Measurements from ENCODE around the gene RPP30.

RPP30 gene

GRCh38 chr10:90917238-90917967, 45.6 kb downstream of the RPP30 start:
- DNase-seq (ENCODE audit: low spot score), result no peak

GRCh38 chr10:90917968-90918318, 46.2 kb downstream of the RPP30 start:
- DNase-seq (ENCODE audit: low spot score), result no peak
- TF ChIP-seq, protein P1, sequence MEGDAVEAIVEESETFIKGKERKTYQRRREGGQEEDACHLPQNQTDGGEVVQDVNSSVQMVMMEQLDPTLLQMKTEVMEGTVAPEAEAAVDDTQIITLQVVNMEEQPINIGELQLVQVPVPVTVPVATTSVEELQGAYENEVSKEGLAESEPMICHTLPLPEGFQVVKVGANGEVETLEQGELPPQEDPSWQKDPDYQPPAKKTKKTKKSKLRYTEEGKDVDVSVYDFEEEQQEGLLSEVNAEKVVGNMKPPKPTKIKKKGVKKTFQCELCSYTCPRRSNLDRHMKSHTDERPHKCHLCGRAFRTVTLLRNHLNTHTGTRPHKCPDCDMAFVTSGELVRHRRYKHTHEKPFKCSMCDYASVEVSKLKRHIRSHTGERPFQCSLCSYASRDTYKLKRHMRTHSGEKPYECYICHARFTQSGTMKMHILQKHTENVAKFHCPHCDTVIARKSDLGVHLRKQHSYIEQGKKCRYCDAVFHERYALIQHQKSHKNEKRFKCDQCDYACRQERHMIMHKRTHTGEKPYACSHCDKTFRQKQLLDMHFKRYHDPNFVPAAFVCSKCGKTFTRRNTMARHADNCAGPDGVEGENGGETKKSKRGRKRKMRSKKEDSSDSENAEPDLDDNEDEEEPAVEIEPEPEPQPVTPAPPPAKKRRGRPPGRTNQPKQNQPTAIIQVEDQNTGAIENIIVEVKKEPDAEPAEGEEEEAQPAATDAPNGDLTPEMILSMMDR (IDR thresholded peaks at IDR 0.05; ENCODE audit: extremely low read depth, missing control alignments), result no peak

More at GRCh38 chr10:90917238-90917967, 45.6 kb downstream of the RPP30 start:
- TF ChIP-seq, protein P1 (IDR thresholded peaks at IDR 0.05; ENCODE audit: extremely low read depth, missing control alignments), result no peak

DNA sequence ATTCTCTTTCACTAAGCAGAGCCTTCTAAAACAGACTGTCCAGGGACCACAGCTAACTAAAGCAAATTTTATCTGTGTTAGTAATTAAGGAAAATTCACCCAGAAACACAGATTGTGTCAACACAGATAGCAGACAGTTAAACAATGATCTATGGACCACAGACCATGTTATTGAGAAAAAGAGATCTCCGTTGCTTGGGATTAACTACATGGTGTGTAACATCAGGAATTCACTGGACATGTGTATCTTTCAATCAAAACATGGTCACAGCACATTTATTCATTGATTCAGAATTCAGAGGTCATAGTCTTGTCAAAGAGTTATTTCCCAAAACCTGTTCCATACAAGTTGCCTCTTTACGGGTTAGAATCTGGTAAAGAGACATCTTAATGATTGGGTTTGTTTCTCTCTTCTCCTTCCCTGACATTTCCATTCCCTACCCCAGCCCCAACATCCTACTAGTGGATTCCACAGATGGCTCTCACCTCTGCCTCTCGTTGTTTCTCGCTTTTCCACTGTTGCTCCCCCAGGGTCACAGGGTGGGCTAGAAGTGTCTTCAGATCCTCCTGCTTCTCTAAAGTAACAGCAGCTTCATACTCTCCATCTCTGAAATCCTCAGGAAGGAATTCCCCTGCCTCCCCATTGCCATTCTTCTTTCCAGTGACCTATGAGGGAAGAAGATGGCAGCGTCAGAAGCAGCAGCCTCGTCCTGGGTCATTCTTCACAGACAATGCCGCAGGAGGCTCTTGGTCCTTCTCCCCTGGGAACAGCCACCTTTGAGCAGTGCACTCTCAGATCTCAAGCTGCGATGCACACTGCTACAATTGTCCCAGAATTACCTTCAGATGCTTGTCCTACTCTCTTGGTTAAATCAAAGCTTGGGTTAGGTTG, 48.2 kb downstream of the RPP30 start:
- TF ChIP-seq, protein P1 (IDR thresholded peaks at IDR 0.05; ENCODE audit: extremely low read depth, missing control alignments), result no peak
- DNase-seq (ENCODE audit: low spot score), result no peak

GRCh38 chr10:90920986-90921666, 49.4 kb downstream of the RPP30 start, which contains the start of gene ANKRD1:
ANKRD1 (minus strand) TSS chr10:90921087; CDS start chr10:90921027, 60 bp downstream.
- TF ChIP-seq, protein P1 (IDR thresholded peaks at IDR 0.05; ENCODE audit: extremely low read depth, missing control alignments), result no peak
- DNase-seq (ENCODE audit: low spot score), result no peak

GRCh38 chr10:90921906-90922305, 50.1 kb downstream of the RPP30 start:
- DNase-seq (ENCODE audit: low spot score), result no peak
- TF ChIP-seq, protein P1 (IDR thresholded peaks at IDR 0.05; ENCODE audit: extremely low read depth, missing control alignments), result no peak

- TF ChIP-seq, protein P1 (IDR thresholded peaks at IDR 0.05; ENCODE audit: extremely low read depth, missing control alignments), result no peak
- no peak for DNase-seq (ENCODE audit: low spot score)
These were observed 51.4 kb downstream of the RPP30 start for GRCh38 chr10:90923111-90923731.

All from GM20000 (cell line).